NCI-H2171 (cell line): ENCODE measurements around the gene CCDC57.
"Not testable (repeated sequence)": the region's sequence is repeated elsewhere in the genome, so short reads cannot be mapped to it uniquely, and the experiment has no call there.

Source experiments
- DNase-seq: peaks from one replicate; lab custom pipeline; 2025; lab: John Stamatoyannopoulos, UW

Gene CCDC57

GRCh38 chr17:82152556-82153294, 59.9 kb downstream of the CCDC57 start:
- no peak for DNase-seq

GRCh38 chr17:82152114-82152513, 60.5 kb downstream of the CCDC57 start:
- no peak for DNase-seq

- no peak for DNase-seq
Observed at GRCh38 chr17:82151106-82151957, 61.3 kb downstream of the CCDC57 start.

- DNase-seq, result no peak
Observed at GRCh38 chr17:82149401-82150099, 63.1 kb downstream of the CCDC57 start.

- no peak for DNase-seq
Observed at GRCh38 chr17:82148997-82149396, 63.6 kb downstream of the CCDC57 start.

GRCh38 chr17:82148011-82148410, 64.6 kb downstream of the CCDC57 start:
- DNase-seq, result no peak

GRCh38 chr17:82146663-82147654, 65.7 kb downstream of the CCDC57 start:
- DNase-seq, result no peak

- DNase-seq, result no peak
Observed at GRCh38 chr17:82145550-82146155, 67.0 kb downstream of the CCDC57 start.

GRCh38 chr17:82143333-82143732, 69.3 kb downstream of the CCDC57 start:
- no peak for DNase-seq

- not testable (repeated sequence) for DNase-seq
Observed at GRCh38 chr17:82139961-82140360, 72.7 kb downstream of the CCDC57 start.

GRCh38 chr17:82138511-82138992, 74.1 kb downstream of the CCDC57 start:
- DNase-seq, result no peak

- no peak for DNase-seq
Observed at GRCh38 chr17:82134101-82134500, 78.5 kb downstream of the CCDC57 start.

- DNase-seq, result peak; percentile 36
Observed at GRCh38 chr17:82133166-82133953, 79.3 kb downstream of the CCDC57 start.

GRCh38 chr17:82129095-82129494, 83.5 kb downstream of the CCDC57 start:
- DNase-seq, result no peak

GRCh38 chr17:82128287-82128686, 84.4 kb downstream of the CCDC57 start:
- no peak for DNase-seq

- DNase-seq, result no peak
Observed at GRCh38 chr17:82127704-82128103, 84.9 kb downstream of the CCDC57 start.

- DNase-seq, result no peak
Observed at GRCh38 chr17:82127315-82127595, 85.4 kb downstream of the CCDC57 start.

- no peak for DNase-seq
Observed at GRCh38 chr17:82126556-82127314, 85.9 kb downstream of the CCDC57 start.

- no peak for DNase-seq
Observed at GRCh38 chr17:82124101-82124500, 88.5 kb downstream of the CCDC57 start.
